ENCODE results near the gene DAP. TPM values are rescaled to one million over a fixed set of nuclear protein-coding genes. Genes with fewer than 3 reads are reported as not detected.

DAP gene
- total RNA-seq, 3 donors from 2014 or later (not counting 1 experiment from before 2014, with no cell fraction given): 38.4 to 48.9 (median 44.9) TPM

GRCh38 chr5:10779592-10779991 lies 18.6 kb upstream of the DAP start:
- Histone ChIP-seq H3K4me3 (ENCODE audit: low read length) (no peak overlapping the region), H3K27ac (ENCODE audit: low read length) (no peak overlapping the region), H3K9me3 (ENCODE audit: control insufficient read depth, insufficient read depth, low read length) (no peaks in the 10 kb centered on the region), H3K36me3 (ENCODE audit: control insufficient read depth, insufficient read depth, low read length) (no peaks in the 10 kb centered on the region), H3K4me1 (ENCODE audit: control insufficient read depth, insufficient read depth, low read length) (no peaks in the 10 kb centered on the region), H3K27me3 (ENCODE audit: control insufficient read depth, insufficient read depth, low read length) (no peaks in the 10 kb centered on the region)
- Mint-ChIP-seq H3K9me3 (no peaks in the 10 kb centered on the region), H3K4me1 (no peaks in the 10 kb centered on the region), H3K36me3 (no peaks in the 10 kb centered on the region), H3K27ac (no peak overlapping the region), H3K4me3 (no peak overlapping the region), H3K27me3 (ENCODE audit: low read depth in 2 of 2) (peaks cover 6 to 16% of the 10 kb centered on the region in 2 donors)
- DNase-seq (no peak), ATAC-seq (no peak)
- no peak for TF ChIP-seq CTCF (IDR thresholded peaks at IDR 0.05)
- intact Hi-C loops (cut with micrococcal nuclease): no loop called here

- H3K4me3 ChIP-seq (ENCODE audit: low read length): no peak overlapping the region
- no peaks in the 10 kb centered on the region for H3K9me3 ChIP-seq (ENCODE audit: control insufficient read depth, insufficient read depth, low read length)
- DNase-seq (no peak), ATAC-seq (no peak)
- H3K27me3 ChIP-seq (ENCODE audit: control insufficient read depth, insufficient read depth, low read length): no peaks in the 10 kb centered on the region
- H3K36me3 ChIP-seq (ENCODE audit: control insufficient read depth, insufficient read depth, low read length): no peaks in the 10 kb centered on the region
- H3K36me3 Mint-ChIP-seq: no peaks in the 10 kb centered on the region
- no peak overlapping the region for H3K27ac ChIP-seq (ENCODE audit: low read length)
- no peak overlapping the region for H3K27ac Mint-ChIP-seq
- H3K4me1 Mint-ChIP-seq: no peaks in the 10 kb centered on the region
- intact Hi-C loops (cut with micrococcal nuclease): no loop called here
- no peaks in the 10 kb centered on the region for H3K9me3 Mint-ChIP-seq
- peaks cover 6 to 16% of the 10 kb centered on the region in 2 donors for H3K27me3 Mint-ChIP-seq (ENCODE audit: low read depth in 2 of 2)
- 100% methylated on average over 1 of the region's 2 CpGs for WGBS (ENCODE audit: insufficient coverage)
- TF ChIP-seq CTCF (IDR thresholded peaks at IDR 0.05): no peak
- H3K4me3 Mint-ChIP-seq: no peak overlapping the region
- no peaks in the 10 kb centered on the region for H3K4me1 ChIP-seq (ENCODE audit: control insufficient read depth, insufficient read depth, low read length)
Observed at GRCh38 chr5:10778179-10778910, 17.3 kb upstream of the DAP start.

GRCh38 chr5:10775646-10776045 lies 14.6 kb upstream of the DAP start:
- Mint-ChIP-seq H3K27me3 (ENCODE audit: low read depth in 2 of 2) (peaks cover 13 to 17% of the 10 kb centered on the region in 2 donors), H3K4me3 (no peak overlapping the region), H3K9me3 (no peaks in the 10 kb centered on the region), H3K36me3 (no peaks in the 10 kb centered on the region), H3K4me1 (no peaks in the 10 kb centered on the region), H3K27ac (no peak overlapping the region)
- Histone ChIP-seq H3K36me3 (ENCODE audit: control insufficient read depth, insufficient read depth, low read length) (no peaks in the 10 kb centered on the region), H3K27ac (ENCODE audit: low read length) (no peak overlapping the region), H3K9me3 (ENCODE audit: control insufficient read depth, insufficient read depth, low read length) (no peaks in the 10 kb centered on the region), H3K4me3 (ENCODE audit: low read length) (no peak overlapping the region), H3K4me1 (ENCODE audit: control insufficient read depth, insufficient read depth, low read length) (no peaks in the 10 kb centered on the region), H3K27me3 (ENCODE audit: control insufficient read depth, insufficient read depth, low read length) (no peaks in the 10 kb centered on the region)
- no peak for TF ChIP-seq CTCF (IDR thresholded peaks at IDR 0.05)
- ATAC-seq (no peak), DNase-seq (no peak)
- intact Hi-C loops (cut with micrococcal nuclease): no loop called here
- WGBS (ENCODE audit: insufficient coverage): 74% methylated on average over 4 of the region's 4 CpGs

All from natural killer cell (primary cell).